Upper lobe of left lung (tissue), 4 donors: ENCODE data around the gene SMIM10.
"Not testable (repeated sequence)": the region's sequence is repeated elsewhere in the genome, so short reads cannot be mapped to it uniquely, and the experiment has no call there.

ENCODE experiments used
- CTCF ChIP-seq, 6 experiments: fragments of 450-650 bp in 4 of 6; fragments of 200-600 bp in 2 of 6; sonication (generic) in 2 of 6; IDR thresholded peaks; one replicate each; pipeline ENCODE4 v1.5.1; 2016 to 2019; ENCODE audit warnings: antibody characterized with exemption in 6 of 6
- EP300 ChIP-seq, 4 donors: sonication (generic); formaldehyde crosslinking; IDR thresholded peaks; one replicate each; pipeline ENCODE4 v1.5.1; 2017; ENCODE audit warnings: antibody characterized with exemption in 4 of 4, control low read depth in 2 of 4

- TF ChIP-seq CTCF, EP300 (IDR thresholded peaks at IDR 0.05): not testable (repeated sequence)
Observed at GRCh38 chrX:135041149-135042123, 50.6 kb downstream of the SMIM10 start.
